NCI-H1694 treated with DMSO at 0.1 percent for 48 hours (cell line): ENCODE results near the gene COA7.
"Not testable (repeated sequence)": the region's sequence is repeated elsewhere in the genome, so short reads cannot be mapped to it uniquely, and the experiment has no call there.

Source experiments
- DNase-seq: peaks from one replicate; lab custom pipeline; 2025; lab: John Stamatoyannopoulos, UW

COA7 gene

GRCh38 chr1:52706136-52706670, 8.1 kb upstream of the COA7 start:
- DNase-seq, result no peak

GRCh38 chr1:52702886-52703787, 5.0 kb upstream of the COA7 start:
- no peak for DNase-seq

- no peak for DNase-seq
Measured at GRCh38 chr1:52695627-52696026, 2.5 kb downstream of the COA7 start.

- DNase-seq, result no peak
Measured at GRCh38 chr1:52693843-52694242, 4.3 kb downstream of the COA7 start.

- not testable (repeated sequence) for DNase-seq
Measured at GRCh38 chr1:52693351-52693750, 4.8 kb downstream of the COA7 start.

- DNase-seq, result no peak
Measured at GRCh38 chr1:52692697-52693096, 5.5 kb downstream of the COA7 start.

GRCh38 chr1:52691821-52692220, 6.3 kb downstream of the COA7 start:
- no peak for DNase-seq

- no peak for DNase-seq
Measured at GRCh38 chr1:52686830-52687229, 11.3 kb downstream of the COA7 start.

GRCh38 chr1:52686261-52686751, 11.8 kb downstream of the COA7 start:
- peak; percentile 73 for DNase-seq

GRCh38 chr1:52684545-52684944, 13.6 kb downstream of the COA7 start:
- no peak for DNase-seq

- no peak for DNase-seq
Measured at GRCh38 chr1:52683367-52683940, 14.7 kb downstream of the COA7 start.

- no peak for DNase-seq
Measured at GRCh38 chr1:52681136-52681535, 17.0 kb downstream of the COA7 start.

- no peak for DNase-seq
Measured at GRCh38 chr1:52680353-52680752, 17.8 kb downstream of the COA7 start.

GRCh38 chr1:52679498-52679897, 18.6 kb downstream of the COA7 start:
- no peak for DNase-seq

- DNase-seq, result no peak
Measured at GRCh38 chr1:52679048-52679447, 19.1 kb downstream of the COA7 start.

- DNase-seq, result no peak
Measured at GRCh38 chr1:52677076-52677806, 20.9 kb downstream of the COA7 start.

- no peak for DNase-seq
Measured at GRCh38 chr1:52676249-52676903, 21.8 kb downstream of the COA7 start.

- no peak for DNase-seq
Measured at GRCh38 chr1:52674497-52675384, 23.4 kb downstream of the COA7 start.

GRCh38 chr1:52673513-52673912, 24.6 kb downstream of the COA7 start:
- DNase-seq, result no peak

- no peak for DNase-seq
Measured at GRCh38 chr1:52672946-52673345, 25.2 kb downstream of the COA7 start.

- DNase-seq, result no peak
Measured at GRCh38 chr1:52670604-52671003, 27.5 kb downstream of the COA7 start.
